NCI-H187 treated with DMSO at 0.1 percent for 48 hours (cell line): Measurements from ENCODE around the gene FAM177A1.

Experiments
- DNase-seq: peaks from one replicate; lab custom pipeline; 2025; lab: John Stamatoyannopoulos, UW

FAM177A1 gene

GRCh38 chr14:35123388-35123703 lies 77.3 kb downstream of the FAM177A1 start:
- DNase-seq = no peak

- no peak for DNase-seq
Observed at GRCh38 chr14:35124127-35124526, 78.1 kb downstream of the FAM177A1 start.
